GM21737 (cell line): Measurements from ENCODE around the gene GNPTAB.

Source experiments
- ATAC-seq: cut with Tn5 transposase; IDR thresholded peaks from one replicate; pipeline ENCODE4 v1.9.1; 2021; ENCODE audit warnings: mild to moderate bottlenecking, moderate library complexity; ENCODE audit not compliant: unreplicated experiment

Gene GNPTAB

GRCh38 chr12:101775816-101776215, 54.9 kb downstream of the GNPTAB start:
- no peak for ATAC-seq

DNA sequence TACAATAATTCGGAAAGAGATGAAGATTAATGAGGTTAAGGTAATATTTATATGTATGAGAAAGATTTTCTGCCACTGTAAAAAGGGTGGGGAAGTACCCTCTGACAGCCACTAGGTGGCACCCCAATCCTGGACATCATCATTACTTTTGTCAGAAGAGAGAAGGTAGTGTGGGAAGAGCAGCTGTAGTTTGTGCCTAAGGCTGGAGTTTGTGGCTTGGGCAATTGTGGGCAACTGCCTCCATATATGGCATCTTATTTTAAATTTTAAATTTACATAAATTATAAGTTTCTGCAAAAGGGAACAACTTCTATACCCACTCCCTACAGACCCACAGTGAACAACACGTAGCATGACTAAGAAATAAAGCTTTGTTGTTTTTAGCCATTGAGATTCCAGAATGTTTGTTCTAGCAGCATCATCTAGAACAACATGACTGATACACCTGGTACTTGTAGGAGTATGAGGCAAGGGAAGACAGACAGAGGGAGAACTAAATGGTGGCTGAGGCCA, 57.1 kb downstream of the GNPTAB start:
- ATAC-seq = peak; percentile 78

DNA sequence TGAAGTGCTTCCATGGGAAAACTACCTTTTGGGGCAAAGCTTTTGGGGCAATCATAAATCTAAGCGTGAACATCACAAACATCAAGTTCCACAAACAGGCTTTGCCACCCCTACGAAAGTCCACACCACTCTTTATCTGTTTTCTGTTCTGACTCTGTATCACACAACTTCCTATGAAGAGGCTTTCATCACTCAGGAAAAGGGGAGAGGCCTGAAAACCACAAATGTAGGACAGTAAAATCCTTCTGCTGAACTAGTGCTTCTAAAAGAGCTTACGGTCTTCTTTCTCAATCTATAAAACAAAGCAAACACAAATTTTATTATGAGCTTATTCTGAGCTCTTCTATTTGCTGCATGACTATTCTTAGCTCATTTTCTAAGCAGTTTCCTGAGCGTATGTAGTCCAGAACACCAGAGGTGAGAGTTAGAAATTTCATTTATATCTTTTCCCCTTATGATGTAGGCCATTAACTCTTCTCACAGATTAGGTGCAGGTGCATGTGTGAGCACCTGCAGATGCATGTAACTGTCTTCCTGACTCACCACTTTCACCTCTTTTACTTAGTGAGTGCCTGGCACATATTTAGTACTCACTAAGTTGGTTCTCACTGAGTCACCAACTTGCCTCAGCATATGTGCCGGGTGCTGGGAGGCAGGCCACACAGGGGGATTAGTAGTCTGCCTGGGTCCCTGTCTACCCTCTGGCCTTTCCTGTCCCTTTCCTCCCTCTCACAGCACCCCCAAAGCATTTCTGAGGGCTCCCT, 58.6 kb downstream of the GNPTAB start:
- ATAC-seq = no peak

DNA sequence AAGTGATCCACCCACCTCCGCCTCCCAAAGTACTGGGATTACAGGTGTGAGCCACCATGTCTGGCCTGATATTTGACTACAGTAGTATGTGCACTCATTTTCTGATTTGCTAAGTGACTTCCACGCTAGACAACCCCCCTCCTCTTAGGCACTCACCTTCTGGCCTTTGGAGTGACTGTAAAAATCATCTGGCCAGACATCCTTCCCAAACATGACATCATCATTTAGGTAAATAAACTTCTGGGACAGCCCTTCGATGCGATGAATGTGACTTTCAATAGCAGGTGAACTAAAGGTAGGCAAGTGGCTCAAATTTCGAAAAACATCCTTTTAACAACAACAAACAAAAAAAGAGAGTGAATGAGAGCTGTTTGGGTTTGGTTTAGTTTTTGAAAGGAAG, 60.9 kb downstream of the GNPTAB start:
- no peak for ATAC-seq

GRCh38 chr12:101768781-101769180, 62.0 kb downstream of the GNPTAB start:
- no peak for ATAC-seq

- no peak for ATAC-seq
Observed at GRCh38 chr12:101767537-101767936, 63.2 kb downstream of the GNPTAB start.

DNA sequence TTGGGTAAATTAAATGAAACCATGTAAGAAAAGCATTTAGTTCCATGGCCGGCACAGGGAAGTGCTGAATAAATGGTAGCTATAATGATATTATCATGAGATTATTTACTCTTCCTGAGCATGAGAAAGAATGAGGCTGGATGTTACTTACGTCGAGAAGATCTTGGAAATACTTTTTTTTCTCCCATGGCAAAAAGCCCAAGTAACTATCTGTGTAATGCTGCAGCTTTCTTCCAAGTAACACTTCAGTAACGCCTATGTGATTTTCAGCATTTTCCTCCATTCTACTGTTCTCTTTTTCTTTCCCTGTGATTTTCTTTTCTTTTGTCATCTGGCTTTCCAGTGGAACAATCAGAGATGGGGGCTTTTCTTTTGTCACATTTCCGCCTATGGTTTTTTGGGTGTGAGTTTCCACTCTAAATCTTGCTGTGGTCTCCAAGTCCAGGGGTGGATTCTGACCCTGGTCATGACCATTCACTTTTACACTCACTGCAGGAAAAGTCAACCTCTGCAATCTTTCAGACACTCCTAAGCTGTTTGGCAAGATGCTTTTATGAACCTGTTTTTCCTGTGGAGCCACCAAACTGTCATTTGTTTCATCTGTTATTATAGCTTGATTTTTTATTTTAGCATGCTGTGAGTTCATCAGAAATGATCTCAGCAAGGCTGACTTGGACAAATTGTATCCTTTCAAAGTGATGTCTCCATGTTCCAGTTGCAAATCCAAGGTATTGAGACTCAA, 66.5 kb downstream of the GNPTAB start:
- ATAC-seq = no peak

GRCh38 chr12:101763246-101763931, 67.4 kb downstream of the GNPTAB start:
- no peak for ATAC-seq

DNA sequence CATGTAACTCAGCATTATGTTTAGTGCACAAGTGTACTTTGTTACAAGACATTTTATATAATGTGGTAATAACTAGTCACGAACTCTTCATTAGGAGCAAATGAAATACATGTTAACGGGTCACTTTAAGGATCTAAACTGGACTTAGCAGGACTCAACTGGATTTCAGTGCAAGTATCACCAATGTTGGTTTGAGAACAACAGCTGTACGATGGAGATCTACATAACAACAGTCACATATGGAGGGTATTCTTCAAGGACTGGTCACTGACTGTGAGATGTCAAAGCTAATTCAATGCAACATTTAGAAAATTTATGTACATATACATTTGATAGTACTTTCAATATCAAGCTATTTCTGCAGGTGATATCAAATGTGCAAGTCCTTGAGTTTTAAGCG, 69.0 kb downstream of the GNPTAB start:
- ATAC-seq = no peak

DNA sequence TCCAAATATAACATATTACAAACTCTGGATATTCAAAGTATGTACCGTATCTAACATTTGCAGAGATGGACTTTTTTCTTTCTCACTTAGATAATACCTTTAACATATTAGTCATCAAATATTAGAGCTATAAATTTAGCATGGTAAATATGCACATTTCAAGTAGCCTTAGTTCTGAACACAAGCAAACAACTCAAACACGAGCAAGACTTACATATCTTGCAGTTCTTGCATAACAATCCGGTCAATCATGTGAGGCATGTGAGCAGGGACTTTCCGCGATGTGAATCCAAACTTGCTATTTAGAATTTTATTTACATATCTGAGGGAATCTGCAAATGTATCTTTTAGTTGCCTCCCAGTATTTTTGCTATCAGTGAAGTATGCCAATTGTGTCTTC, 69.4 kb downstream of the GNPTAB start:
- no peak for ATAC-seq

- ATAC-seq = no peak
Observed at GRCh38 chr12:101759396-101760047, 71.2 kb downstream of the GNPTAB start.

GRCh38 chr12:101750152-101750551, 80.6 kb downstream of the GNPTAB start:
- ATAC-seq = no peak

DNA sequence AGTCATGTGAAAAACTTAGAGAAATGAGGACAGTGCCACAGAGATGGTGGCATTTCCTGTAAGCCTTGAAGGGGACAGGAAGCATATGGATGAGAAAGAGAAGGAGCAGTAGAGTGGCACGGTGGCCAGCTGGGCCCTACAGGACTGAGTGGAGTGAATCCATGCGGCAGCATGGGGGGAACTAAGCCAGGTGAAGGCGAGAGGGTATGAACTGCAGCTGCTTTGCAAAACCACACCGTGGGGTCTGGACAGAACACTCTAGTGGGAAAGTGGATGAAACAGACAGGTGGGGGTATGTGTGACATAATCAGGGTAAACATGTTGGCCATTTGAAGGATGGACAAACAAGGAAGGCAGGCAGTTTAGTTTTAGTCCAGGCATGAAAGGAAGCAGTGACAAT, 81.1 kb downstream of the GNPTAB start:
- no peak for ATAC-seq

- ATAC-seq = no peak
Observed at GRCh38 chr12:101748907-101749306, 81.9 kb downstream of the GNPTAB start.

DNA sequence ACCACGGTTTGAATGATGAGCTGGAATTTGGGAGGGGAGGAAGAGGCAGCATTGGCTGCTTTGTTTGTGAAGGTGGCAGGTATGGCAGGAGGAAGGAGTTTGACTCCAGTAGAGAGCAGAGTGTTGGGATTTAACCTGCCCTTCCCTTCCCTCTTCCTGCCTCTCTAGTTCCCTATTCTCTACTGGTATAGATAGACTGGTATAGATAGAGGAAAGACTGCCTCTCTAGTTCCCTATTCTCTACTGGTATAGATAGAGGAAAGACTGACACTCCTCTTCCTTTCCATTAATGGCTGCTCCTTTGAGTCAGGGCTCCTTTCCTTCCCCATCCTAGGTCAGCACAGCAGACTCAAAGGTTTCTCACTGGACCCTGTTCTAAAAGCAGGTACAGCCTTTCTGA, 83.1 kb downstream of the GNPTAB start:
- no peak for ATAC-seq

GRCh38 chr12:101746661-101747060, 84.1 kb downstream of the GNPTAB start:
- no peak for ATAC-seq

GRCh38 chr12:101746196-101746595, 84.6 kb downstream of the GNPTAB start:
- no peak for ATAC-seq

DNA sequence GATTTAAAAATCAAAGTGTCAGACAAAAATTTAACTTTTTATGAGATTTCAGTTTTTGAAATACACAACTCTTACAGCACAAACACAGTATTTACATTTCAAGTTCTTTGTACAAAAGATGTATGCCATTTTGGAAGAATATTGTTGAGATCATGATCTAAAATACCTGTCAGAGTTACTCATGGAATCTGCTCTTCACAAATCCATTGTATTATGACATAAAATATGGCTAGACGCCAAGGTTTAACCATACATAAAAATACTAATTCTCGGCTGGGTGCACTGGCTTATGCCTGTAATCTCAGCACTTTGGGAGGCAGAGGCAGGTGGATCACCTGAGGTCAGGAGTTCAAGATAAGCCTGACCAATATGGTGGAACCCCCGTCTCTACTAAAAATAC, 85.3 kb downstream of the GNPTAB start:
- no peak for ATAC-seq

GRCh38 chr12:101743724-101744472, 86.9 kb downstream of the GNPTAB start:
- ATAC-seq = peak; percentile 91

DNA sequence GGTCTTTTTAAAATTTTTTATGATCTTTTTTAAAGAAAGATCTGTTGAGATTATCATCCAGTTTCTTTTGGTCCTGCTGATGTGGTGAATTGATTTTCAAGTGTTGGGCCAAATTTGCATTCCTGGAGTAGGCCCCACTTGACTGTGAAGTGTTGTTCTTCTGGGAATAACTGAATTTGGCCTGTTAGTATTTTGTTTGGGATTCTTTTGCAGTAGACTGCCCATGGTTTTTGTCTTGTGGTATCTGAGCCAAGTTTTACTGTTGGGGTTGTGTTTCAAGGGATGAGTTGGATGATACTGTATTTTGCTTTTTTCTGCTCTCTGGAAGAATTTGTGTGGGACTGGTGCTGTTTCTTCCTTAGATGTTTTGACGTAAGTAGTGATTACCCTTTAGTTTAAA, 87.5 kb downstream of the GNPTAB start:
- peak; percentile 4 for ATAC-seq
